DND-41 (cell line): Measurements from ENCODE around the gene RAPGEF2.

Experiments
- ATAC-seq: fragments of 200-7000 bp; cut with Tn5 transposase; 3 replicates; pipeline ENCODE4 v1.9.1; 2021; ENCODE audit warnings: low read depth; ENCODE audit not compliant: insufficient read depth
- DNase-seq: peaks from one replicate; pipeline ENCODE4 v3.0.0-alpha.2; 2020
- H2AFZ ChIP-seq: 2 replicates; pipeline ENCODE4 v1.6.0; 2012; ENCODE audit warnings: low read depth, low read length
- H3K27ac ChIP-seq: 2 replicates; pipeline ENCODE4 v1.5.1; 2012; ENCODE audit warnings: low read length, inconsistent platforms
- H3K27me3 ChIP-seq: fragments of 200-600 bp; sonication (generic); 2 replicates; pipeline ENCODE4 v1.6.0; 2012; ENCODE audit warnings: low read length, mild to moderate bottlenecking, inconsistent platforms; ENCODE audit not compliant: insufficient read depth, poor library complexity
- H3K36me3 ChIP-seq: 2 replicates; pipeline ENCODE4 v1.5.1; 2012; ENCODE audit warnings: low read length, inconsistent platforms; ENCODE audit not compliant: insufficient read depth
- H3K4me1 ChIP-seq: 2 replicates; pipeline ENCODE4 v1.5.1; 2012; ENCODE audit warnings: mild to moderate bottlenecking, low read length; ENCODE audit not compliant: insufficient read depth
- H3K4me2 ChIP-seq: 2 replicates; pipeline ENCODE4 v1.6.0; 2012; ENCODE audit warnings: mild to moderate bottlenecking, moderate library complexity, low read length, inconsistent platforms; ENCODE audit not compliant: insufficient read depth
- H3K4me3 ChIP-seq, 2 experiments: fragments of 200-600 bp in 1 of 2; shearing (Covaris generic) in 1 of 2; 2 replicates each; pipeline ENCODE4 v1.5.1; 2012 to 2016; ENCODE audit warnings: inconsistent platforms in 2 of 2, low read length in 2 of 2, mild to moderate bottlenecking in 2 of 2, low read depth in 1 of 2, moderate library complexity in 1 of 2
- H3K79me2 ChIP-seq: 2 replicates; pipeline ENCODE4 v1.6.0; 2012; ENCODE audit warnings: low read length, inconsistent platforms; ENCODE audit not compliant: insufficient read depth
- H3K9ac ChIP-seq: 2 replicates; pipeline ENCODE4 v1.6.0; 2012; ENCODE audit warnings: low read depth, mild to moderate bottlenecking, inconsistent platforms, low read length, moderate library complexity
- H3K9me3 ChIP-seq: 2 replicates; pipeline ENCODE4 v1.5.1; 2012; ENCODE audit warnings: low read length, moderate library complexity, mild to moderate bottlenecking, inconsistent platforms; ENCODE audit not compliant: insufficient read depth, severe bottlenecking
- H4K20me1 ChIP-seq: 2 replicates; pipeline ENCODE4 v1.6.0; 2012; ENCODE audit warnings: low read length; ENCODE audit not compliant: insufficient read depth
- CTCF ChIP-seq: IDR thresholded peaks from 2 replicates; pipeline ENCODE4 v1.5.1; 2012; ENCODE audit warnings: borderline replicate concordance, low read length, moderate library complexity, mild to moderate bottlenecking; ENCODE audit not compliant: poor library complexity, severe bottlenecking; ENCODE audit errors: extremely low read depth
- EZH2 ChIP-seq: IDR thresholded peaks from 3 replicates; pipeline ENCODE4 v1.6.1; 2012; ENCODE audit warnings: borderline replicate concordance, low read depth, mild to moderate bottlenecking, moderate library complexity, low read length, inconsistent platforms; ENCODE audit not compliant: severe bottlenecking

Gene RAPGEF2

GRCh38 chr4:159341522-159341921, 238.6 kb downstream of the RAPGEF2 start:
- H3K9me3 ChIP-seq = no peaks in the 10 kb centered on the region
- no peak overlapping the region for H3K27ac ChIP-seq
- DNase-seq (no peak), ATAC-seq (no peak)
- no peak overlapping the region for H3K4me3 ChIP-seq
- H3K4me1 ChIP-seq = no peaks in the 10 kb centered on the region
- no peaks in the 10 kb centered on the region for H3K79me2 ChIP-seq
- no peak overlapping the region for H3K4me2 ChIP-seq
- H3K27me3 ChIP-seq = no peaks in the 10 kb centered on the region
- H3K36me3 ChIP-seq = peaks cover 39% of the 10 kb centered on the region
- H4K20me1 ChIP-seq = no peaks in the 10 kb centered on the region
- TF ChIP-seq EZH2 (no peak), CTCF (no peak)
- no peak overlapping the region for H2AFZ ChIP-seq
- H3K9ac ChIP-seq = no peak overlapping the region

- Histone ChIP-seq H3K9me3 (no peaks in the 10 kb centered on the region), H3K4me2 (no peak overlapping the region), H3K79me2 (no peaks in the 10 kb centered on the region), H3K9ac (no peak overlapping the region), H3K27me3 (no peaks in the 10 kb centered on the region), H3K27ac (no peak overlapping the region), H3K36me3 (peaks cover 43% of the 10 kb centered on the region), H4K20me1 (no peaks in the 10 kb centered on the region), H2AFZ (no peak overlapping the region), H3K4me3 (no peak overlapping the region), H3K4me1 (no peaks in the 10 kb centered on the region)
- ATAC-seq (no peak), DNase-seq (no peak)
- TF ChIP-seq EZH2 (no peak), CTCF (no peak)
These were observed 239.5 kb downstream of the RAPGEF2 start for GRCh38 chr4:159342374-159342773.

- H3K27ac ChIP-seq = no peak overlapping the region
- H3K9me3 ChIP-seq = no peaks in the 10 kb centered on the region
- no peak overlapping the region for H3K4me3 ChIP-seq
- H3K9ac ChIP-seq = no peak overlapping the region
- H3K79me2 ChIP-seq = no peaks in the 10 kb centered on the region
- H2AFZ ChIP-seq = no peak overlapping the region
- peaks cover 43% of the 10 kb centered on the region for H3K36me3 ChIP-seq
- TF ChIP-seq EZH2 (no peak), CTCF (no peak)
- ATAC-seq (no peak), DNase-seq (no peak)
- H4K20me1 ChIP-seq = no peaks in the 10 kb centered on the region
- no peak overlapping the region for H3K4me2 ChIP-seq
- no peaks in the 10 kb centered on the region for H3K27me3 ChIP-seq
- H3K4me1 ChIP-seq = no peaks in the 10 kb centered on the region
These were observed 240.2 kb downstream of the RAPGEF2 start for GRCh38 chr4:159343116-159343515.

- H3K4me3 ChIP-seq = no peak overlapping the region
These were observed 242.0 kb downstream of the RAPGEF2 start for GRCh38 chr4:159344877-159345276.

More at GRCh38 chr4:159344877-159345276, 242.0 kb downstream of the RAPGEF2 start:
- H3K4me1 ChIP-seq = no peaks in the 10 kb centered on the region
- H3K9me3 ChIP-seq = no peaks in the 10 kb centered on the region
- no peaks in the 10 kb centered on the region for H3K27me3 ChIP-seq
- H3K4me2 ChIP-seq = no peak overlapping the region
- H3K79me2 ChIP-seq = no peaks in the 10 kb centered on the region
- DNase-seq (no peak), ATAC-seq (no peak)
- H2AFZ ChIP-seq = no peak overlapping the region
- H4K20me1 ChIP-seq = no peaks in the 10 kb centered on the region
- TF ChIP-seq CTCF = no peak
- TF ChIP-seq EZH2 = no peak
- H3K27ac ChIP-seq = no peak overlapping the region
- peaks cover 34% of the 10 kb centered on the region for H3K36me3 ChIP-seq
- H3K9ac ChIP-seq = no peak overlapping the region
